ENCODE results near the gene ILF2. TPM values are rescaled to one million over a fixed set of nuclear protein-coding genes. Genes with fewer than 3 reads are reported as not detected.
A peak's percentile ranks its signal among the peaks of the same experiment; 100 is the strongest.

The ILF2 gene
- total and polyA plus RNA-seq, 2 of the 13 experiments (the other 11 are each of a cell fraction or from before 2014, with no cell fraction given), result 292 to 366 TPM

- TF ChIP-seq, protein P1, sequence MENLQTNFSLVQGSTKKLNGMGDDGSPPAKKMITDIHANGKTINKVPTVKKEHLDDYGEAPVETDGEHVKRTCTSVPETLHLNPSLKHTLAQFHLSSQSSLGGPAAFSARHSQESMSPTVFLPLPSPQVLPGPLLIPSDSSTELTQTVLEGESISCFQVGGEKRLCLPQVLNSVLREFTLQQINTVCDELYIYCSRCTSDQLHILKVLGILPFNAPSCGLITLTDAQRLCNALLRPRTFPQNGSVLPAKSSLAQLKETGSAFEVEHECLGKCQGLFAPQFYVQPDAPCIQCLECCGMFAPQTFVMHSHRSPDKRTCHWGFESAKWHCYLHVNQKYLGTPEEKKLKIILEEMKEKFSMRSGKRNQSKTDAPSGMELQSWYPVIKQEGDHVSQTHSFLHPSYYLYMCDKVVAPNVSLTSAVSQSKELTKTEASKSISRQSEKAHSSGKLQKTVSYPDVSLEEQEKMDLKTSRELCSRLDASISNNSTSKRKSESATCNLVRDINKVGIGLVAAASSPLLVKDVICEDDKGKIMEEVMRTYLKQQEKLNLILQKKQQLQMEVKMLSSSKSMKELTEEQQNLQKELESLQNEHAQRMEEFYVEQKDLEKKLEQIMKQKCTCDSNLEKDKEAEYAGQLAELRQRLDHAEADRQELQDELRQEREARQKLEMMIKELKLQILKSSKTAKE (CRISPR knock-in tag; IDR thresholded peaks at IDR 0.05; ENCODE audit: borderline replicate concordance), result no peak
- TF ChIP-seq SOX6 (IDR thresholded peaks at IDR 0.05) (no peak), SOX6 (CRISPR knock-in tag; IDR thresholded peaks at IDR 0.05) (peak; percentile 35; the same call in 1 of the 2 replicates), MAX (IDR thresholded peaks at IDR 0.05) (no peak), ZNF451 (CRISPR knock-in tag; IDR thresholded peaks at IDR 0.05) (peak; percentile 29; the same call in 1 of the 2 replicates), NR2F1 (CRISPR knock-in tag; IDR thresholded peaks at IDR 0.05) (no peak), CREB3 (CRISPR knock-in tag; IDR thresholded peaks at IDR 0.05) (no peak), SYNCRIP (IDR thresholded peaks at IDR 0.05; ENCODE audit: insufficient read depth, low read depth, low read length) (no peak), SIN3A (IDR thresholded peaks at IDR 0.05; ENCODE audit: borderline replicate concordance, low read depth, low read length) (no peak), KDM6A (CRISPR knock-in tag; IDR thresholded peaks at IDR 0.05; ENCODE audit: low read depth) (0 out of 2 replicates have a peak, but pooled peaks have one; percentile 21), ZNF562 (CRISPR knock-in tag; IDR thresholded peaks at IDR 0.05; ENCODE audit: borderline replicate concordance) (no peak), DMAP1 (CRISPR knock-in tag; IDR thresholded peaks at IDR 0.05) (no peak), HOXA3 (CRISPR knock-in tag; IDR thresholded peaks at IDR 0.05) (peak; percentile 56; the same call in 1 of the 2 replicates), MAFK (conservative IDR thresholded peaks at IDR 0.05 in 1 of 2, IDR thresholded peaks at IDR 0.05 in 1 of 2; ENCODE audit: low read length in 2 of 2) (no peak), ZNF552 (CRISPR knock-in tag; IDR thresholded peaks at IDR 0.05; ENCODE audit: borderline replicate concordance) (no peak), NFIB (CRISPR knock-in tag; IDR thresholded peaks at IDR 0.05; ENCODE audit: borderline replicate concordance) (no peak), NAIF1 (CRISPR knock-in tag; IDR thresholded peaks at IDR 0.05; ENCODE audit: borderline replicate concordance) (no peak), SOX13 (IDR thresholded peaks at IDR 0.05) (no peak), SOX13 (CRISPR knock-in tag; conservative IDR thresholded peaks at IDR 0.05 in 1 of 2, IDR thresholded peaks at IDR 0.05 in 1 of 2) (peak in 1 of 2 experiments; percentile 18; a peak in 1 of 4 replicates), ZNF629 (CRISPR knock-in tag; conservative IDR thresholded peaks at IDR 0.05) (0 out of 2 replicates have a peak, but pooled peaks have one; percentile 12), POLR2A (IDR thresholded peaks at IDR 0.05; ENCODE audit: insufficient read depth in 1 of 2, low read depth in 2 of 2, low read length in 2 of 2) (peak; percentile 18 to 75; a peak in 2 of 4 replicates), ZNF367 (CRISPR knock-in tag; IDR thresholded peaks at IDR 0.05; ENCODE audit: borderline replicate concordance) (no peak), POLR2AphosphoS5 (IDR thresholded peaks at IDR 0.05; ENCODE audit: low read depth, low read length) (peak; percentile 66), ZNF557 (CRISPR knock-in tag; IDR thresholded peaks at IDR 0.05) (no peak), ZNF780A (CRISPR knock-in tag; IDR thresholded peaks at IDR 0.05) (no peak), ZSCAN22 (CRISPR knock-in tag; IDR thresholded peaks at IDR 0.05) (no peak), PHF20 (CRISPR knock-in tag; IDR thresholded peaks at IDR 0.05) (no peak), EED (CRISPR knock-in tag; IDR thresholded peaks at IDR 0.05) (no peak)
- TF ChIP-seq, protein P2, sequence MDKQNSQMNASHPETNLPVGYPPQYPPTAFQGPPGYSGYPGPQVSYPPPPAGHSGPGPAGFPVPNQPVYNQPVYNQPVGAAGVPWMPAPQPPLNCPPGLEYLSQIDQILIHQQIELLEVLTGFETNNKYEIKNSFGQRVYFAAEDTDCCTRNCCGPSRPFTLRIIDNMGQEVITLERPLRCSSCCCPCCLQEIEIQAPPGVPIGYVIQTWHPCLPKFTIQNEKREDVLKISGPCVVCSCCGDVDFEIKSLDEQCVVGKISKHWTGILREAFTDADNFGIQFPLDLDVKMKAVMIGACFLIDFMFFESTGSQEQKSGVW (CRISPR knock-in tag; IDR thresholded peaks at IDR 0.05; ENCODE audit: borderline replicate concordance), result no peak
Observed at GRCh38 chr1:153612755-153613331, 58.0 kb downstream of the ILF2 start, which contains the start of gene S100A16 (continued).
